Measurements from ENCODE around the gene NAXD.

NAXD gene

GRCh38 chr13:110580800-110581199 is 34.5 kb upstream of the NAXD start:
- Histone ChIP-seq H3K4me3 (ENCODE audit: low read length) (no peak overlapping the region), H3K4me1 (ENCODE audit: low read length) (peaks cover 9% of the 10 kb centered on the region), H3K27ac (ENCODE audit: low read length) (no peak overlapping the region), H3K9me3 (ENCODE audit: insufficient read depth, low read length) (no peaks in the 10 kb centered on the region), H3K27me3 (ENCODE audit: low read depth, low read length) (peaks cover 32% of the 10 kb centered on the region), H3K79me2 (ENCODE audit: low read length) (no peaks in the 10 kb centered on the region), H2AFZ (ENCODE audit: low read depth, low read length) (no peak overlapping the region), H4K20me1 (ENCODE audit: insufficient read depth, low read length) (no peaks in the 10 kb centered on the region), H3K9ac (ENCODE audit: low read length) (no peak overlapping the region), H3K36me3 (replicated peaks; ENCODE audit: low read depth, low read length) (no peaks in the 10 kb centered on the region), H3K4me2 (ENCODE audit: low read length) (no peak overlapping the region)
- no peak for TF ChIP-seq EZH2phosphoT487 (IDR thresholded peaks at IDR 0.05; ENCODE audit: low read depth)
- TF ChIP-seq, protein P1, sequence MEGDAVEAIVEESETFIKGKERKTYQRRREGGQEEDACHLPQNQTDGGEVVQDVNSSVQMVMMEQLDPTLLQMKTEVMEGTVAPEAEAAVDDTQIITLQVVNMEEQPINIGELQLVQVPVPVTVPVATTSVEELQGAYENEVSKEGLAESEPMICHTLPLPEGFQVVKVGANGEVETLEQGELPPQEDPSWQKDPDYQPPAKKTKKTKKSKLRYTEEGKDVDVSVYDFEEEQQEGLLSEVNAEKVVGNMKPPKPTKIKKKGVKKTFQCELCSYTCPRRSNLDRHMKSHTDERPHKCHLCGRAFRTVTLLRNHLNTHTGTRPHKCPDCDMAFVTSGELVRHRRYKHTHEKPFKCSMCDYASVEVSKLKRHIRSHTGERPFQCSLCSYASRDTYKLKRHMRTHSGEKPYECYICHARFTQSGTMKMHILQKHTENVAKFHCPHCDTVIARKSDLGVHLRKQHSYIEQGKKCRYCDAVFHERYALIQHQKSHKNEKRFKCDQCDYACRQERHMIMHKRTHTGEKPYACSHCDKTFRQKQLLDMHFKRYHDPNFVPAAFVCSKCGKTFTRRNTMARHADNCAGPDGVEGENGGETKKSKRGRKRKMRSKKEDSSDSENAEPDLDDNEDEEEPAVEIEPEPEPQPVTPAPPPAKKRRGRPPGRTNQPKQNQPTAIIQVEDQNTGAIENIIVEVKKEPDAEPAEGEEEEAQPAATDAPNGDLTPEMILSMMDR (IDR thresholded peaks at IDR 0.05; ENCODE audit: low read depth, low read length) = no peak

DNA sequence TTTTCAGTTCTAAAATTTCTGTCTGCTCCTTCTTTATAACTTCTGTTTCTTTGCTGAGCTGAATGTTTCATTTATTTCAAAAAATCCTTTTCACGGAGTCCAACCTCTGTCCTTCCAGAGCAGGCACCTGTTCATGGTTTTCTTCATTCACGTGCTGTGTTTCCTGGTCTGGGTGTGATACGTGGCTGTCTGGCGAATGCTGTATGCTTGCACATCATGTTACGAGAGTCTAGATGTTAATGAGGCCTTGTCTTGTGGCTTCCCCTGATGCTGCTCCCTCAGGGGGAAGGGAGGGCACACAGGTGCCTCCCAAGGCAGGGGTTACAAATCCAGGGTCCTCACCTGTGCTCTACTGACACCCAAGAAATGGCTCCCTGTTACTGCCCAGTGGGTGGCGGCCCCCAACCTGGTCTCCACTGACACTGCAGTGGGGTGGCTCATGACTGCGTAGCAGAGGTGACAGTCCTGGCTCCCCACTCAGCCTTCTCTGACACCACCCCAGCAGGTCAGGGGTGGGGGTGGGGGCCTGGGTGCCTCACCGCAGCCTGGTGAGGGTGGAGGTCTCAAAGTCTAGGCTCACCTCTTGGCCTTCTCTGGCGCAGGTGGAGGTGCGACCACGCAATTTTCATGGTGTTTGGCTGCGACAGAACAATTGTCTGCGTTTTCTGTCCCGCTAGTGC is 33.7 kb upstream of the NAXD start:
- no peaks in the 10 kb centered on the region for H3K79me2 ChIP-seq (ENCODE audit: low read length)
- no peaks in the 10 kb centered on the region for H3K9me3 ChIP-seq (ENCODE audit: insufficient read depth, low read length)
- no peak overlapping the region for H3K4me3 ChIP-seq (ENCODE audit: low read length)
- no peaks in the 10 kb centered on the region for H4K20me1 ChIP-seq (ENCODE audit: insufficient read depth, low read length)
- TF ChIP-seq, protein P1 (IDR thresholded peaks at IDR 0.05; ENCODE audit: low read depth, low read length) = no peak
- no peak for TF ChIP-seq EZH2phosphoT487 (IDR thresholded peaks at IDR 0.05; ENCODE audit: low read depth)
- H3K27me3 ChIP-seq (ENCODE audit: low read depth, low read length) = peaks cover 32% of the 10 kb centered on the region
- no peaks in the 10 kb centered on the region for H3K36me3 ChIP-seq (replicated peaks; ENCODE audit: low read depth, low read length)
- H3K9ac ChIP-seq (ENCODE audit: low read length) = no peak overlapping the region
- peaks cover 3% of the 10 kb centered on the region; the same call in 1 of the 2 replicates for H3K4me1 ChIP-seq (ENCODE audit: low read length)
- no peak overlapping the region for H3K27ac ChIP-seq (ENCODE audit: low read length)
- H3K4me2 ChIP-seq (ENCODE audit: low read length) = no peak overlapping the region
- H2AFZ ChIP-seq (ENCODE audit: low read depth, low read length) = no peak overlapping the region; the same call in 1 of the 2 replicates

GRCh38 chr13:110582421-110582954 is 32.9 kb upstream of the NAXD start:
- Histone ChIP-seq H4K20me1 (ENCODE audit: insufficient read depth, low read length) (no peaks in the 10 kb centered on the region), H3K4me3 (ENCODE audit: low read length) (no peak overlapping the region), H3K79me2 (ENCODE audit: low read length) (no peaks in the 10 kb centered on the region), H3K27me3 (ENCODE audit: low read depth, low read length) (peaks cover 29% of the 10 kb centered on the region), H3K4me1 (ENCODE audit: low read length) (peaks cover 3% of the 10 kb centered on the region; the same call in 1 of the 2 replicates), H3K27ac (ENCODE audit: low read length) (no peak overlapping the region), H3K36me3 (replicated peaks; ENCODE audit: low read depth, low read length) (no peaks in the 10 kb centered on the region), H2AFZ (ENCODE audit: low read depth, low read length) (no peak overlapping the region), H3K9me3 (ENCODE audit: insufficient read depth, low read length) (no peaks in the 10 kb centered on the region), H3K4me2 (ENCODE audit: low read length) (no peak overlapping the region), H3K9ac (ENCODE audit: low read length) (no peak overlapping the region)
- no peak for TF ChIP-seq EZH2phosphoT487 (IDR thresholded peaks at IDR 0.05; ENCODE audit: low read depth)
- TF ChIP-seq, protein P1 (IDR thresholded peaks at IDR 0.05; ENCODE audit: low read depth, low read length) = no peak

- H3K36me3 ChIP-seq (replicated peaks; ENCODE audit: low read depth, low read length) = no peaks in the 10 kb centered on the region
- no peak overlapping the region for H3K4me3 ChIP-seq (ENCODE audit: low read length)
- no peak overlapping the region for H3K27ac ChIP-seq (ENCODE audit: low read length)
- H3K79me2 ChIP-seq (ENCODE audit: low read length) = no peaks in the 10 kb centered on the region
- no peak overlapping the region for H3K4me2 ChIP-seq (ENCODE audit: low read length)
- H3K27me3 ChIP-seq (ENCODE audit: low read depth, low read length) = peaks cover 28% of the 10 kb centered on the region
- H2AFZ ChIP-seq (ENCODE audit: low read depth, low read length) = no peak overlapping the region
- no peaks in the 10 kb centered on the region for H3K9me3 ChIP-seq (ENCODE audit: insufficient read depth, low read length)
- H4K20me1 ChIP-seq (ENCODE audit: insufficient read depth, low read length) = no peaks in the 10 kb centered on the region
- no peak overlapping the region for H3K9ac ChIP-seq (ENCODE audit: low read length)
- TF ChIP-seq, protein P1 (IDR thresholded peaks at IDR 0.05; ENCODE audit: low read depth, low read length) = no peak
- no peak for TF ChIP-seq EZH2phosphoT487 (IDR thresholded peaks at IDR 0.05; ENCODE audit: low read depth)
- H3K4me1 ChIP-seq (ENCODE audit: low read length) = peaks cover 3% of the 10 kb centered on the region; the same call in 1 of the 2 replicates
Observed at GRCh38 chr13:110583178-110583865, 32.0 kb upstream of the NAXD start.
